NOMO-1 treated with DMSO at 0.1 percent for 48 hours (cell line): ENCODE measurements around the gene RGS1.

Source experiments
- DNase-seq: peaks from one replicate; lab custom pipeline; 2025; ENCODE audit not compliant: unreplicated experiment; lab: John Stamatoyannopoulos, UW

RGS1 gene

GRCh38 chr1:192552760-192553191, 22.8 kb upstream of the RGS1 start:
- no peak for DNase-seq

- DNase-seq, result no peak
Observed at GRCh38 chr1:192553741-192554140, 21.8 kb upstream of the RGS1 start.

GRCh38 chr1:192554904-192555303, 20.7 kb upstream of the RGS1 start:
- DNase-seq, result peak; percentile 34

- no peak for DNase-seq
Observed at GRCh38 chr1:192555399-192555798, 20.2 kb upstream of the RGS1 start.

- DNase-seq, result no peak
Observed at GRCh38 chr1:192557841-192558595, 17.6 kb upstream of the RGS1 start.

GRCh38 chr1:192559115-192560006, 16.2 kb upstream of the RGS1 start:
- peak; percentile 85 for DNase-seq

GRCh38 chr1:192561301-192561700, 14.3 kb upstream of the RGS1 start:
- DNase-seq, result peak; percentile 5

- no peak for DNase-seq
Observed at GRCh38 chr1:192563129-192563528, 12.4 kb upstream of the RGS1 start.

GRCh38 chr1:192564099-192564498, 11.5 kb upstream of the RGS1 start:
- no peak for DNase-seq

- DNase-seq, result no peak
Observed at GRCh38 chr1:192565946-192566345, 9.6 kb upstream of the RGS1 start.

- no peak for DNase-seq
Observed at GRCh38 chr1:192566657-192567056, 8.9 kb upstream of the RGS1 start.

GRCh38 chr1:192568063-192568462, 7.5 kb upstream of the RGS1 start:
- DNase-seq, result no peak

- no peak for DNase-seq
Observed at GRCh38 chr1:192571668-192572067, 3.9 kb upstream of the RGS1 start.

- no peak for DNase-seq
Observed at GRCh38 chr1:192573499-192573898, 2.1 kb upstream of the RGS1 start.

GRCh38 chr1:192574073-192574472, 1.5 kb upstream of the RGS1 start:
- DNase-seq, result no peak

GRCh38 chr1:192576190-192577144, 894 bp downstream of the RGS1 start:
- DNase-seq, result no peak

- DNase-seq, result no peak
Observed at GRCh38 chr1:192577145-192578140, 1.9 kb downstream of the RGS1 start.

GRCh38 chr1:192578144-192578909, 2.8 kb downstream of the RGS1 start:
- DNase-seq, result no peak
